GM21717 (cell line): ENCODE results near the gene TUBB.
"Not testable (repeated sequence)": the region's sequence is repeated elsewhere in the genome, so short reads cannot be mapped to it uniquely, and the experiment has no call there.

ENCODE experiments used
- ATAC-seq: cut with Tn5 transposase; IDR thresholded peaks from one replicate; pipeline ENCODE4 v1.9.1; 2021; ENCODE audit warnings: mild to moderate bottlenecking, moderate library complexity; ENCODE audit not compliant: unreplicated experiment

The TUBB gene

GRCh38 chr6:30738532-30738931 is 18.4 kb downstream of the TUBB start:
- no peak for ATAC-seq

GRCh38 chr6:30740540-30740870 is 20.4 kb downstream of the TUBB start:
- ATAC-seq = no peak

DNA sequence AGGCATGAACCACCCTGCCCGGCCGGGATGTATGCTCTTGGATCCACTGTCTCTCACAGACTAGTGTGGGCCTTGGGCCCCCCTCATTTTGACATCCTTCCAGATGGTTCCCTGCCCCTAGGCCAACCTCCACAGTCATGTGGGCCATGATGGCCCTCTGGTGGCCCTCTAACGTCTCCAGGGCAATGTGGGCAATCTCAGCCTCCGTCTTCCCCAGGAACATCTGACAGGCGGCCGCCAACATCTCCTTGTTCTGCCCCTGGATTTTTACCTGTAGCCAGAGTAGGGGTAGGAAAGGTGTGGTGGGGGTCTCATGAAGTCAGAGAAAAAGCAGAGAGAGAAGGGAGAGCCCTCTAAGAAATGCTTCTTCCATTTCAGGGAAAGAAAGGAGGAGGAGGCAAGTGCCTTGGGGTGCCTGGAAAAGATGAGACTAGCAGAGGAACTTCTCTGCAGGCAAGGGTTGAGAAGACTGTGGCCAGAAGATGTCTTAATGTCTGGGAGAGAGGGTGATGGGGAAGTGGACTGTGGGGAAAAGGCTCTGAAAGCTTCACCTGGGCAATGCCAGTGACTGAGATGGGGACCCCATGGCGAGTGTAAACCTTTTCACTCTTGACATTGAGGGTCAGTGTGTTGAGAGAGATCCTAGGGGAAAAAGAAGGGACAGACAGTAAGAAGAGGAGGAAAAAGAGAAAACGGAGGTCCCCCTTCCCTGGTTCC is 21.1 kb downstream of the TUBB start:
- ATAC-seq = no peak

GRCh38 chr6:30741789-30742315 is 21.7 kb downstream of the TUBB start:
- ATAC-seq = no peak

DNA sequence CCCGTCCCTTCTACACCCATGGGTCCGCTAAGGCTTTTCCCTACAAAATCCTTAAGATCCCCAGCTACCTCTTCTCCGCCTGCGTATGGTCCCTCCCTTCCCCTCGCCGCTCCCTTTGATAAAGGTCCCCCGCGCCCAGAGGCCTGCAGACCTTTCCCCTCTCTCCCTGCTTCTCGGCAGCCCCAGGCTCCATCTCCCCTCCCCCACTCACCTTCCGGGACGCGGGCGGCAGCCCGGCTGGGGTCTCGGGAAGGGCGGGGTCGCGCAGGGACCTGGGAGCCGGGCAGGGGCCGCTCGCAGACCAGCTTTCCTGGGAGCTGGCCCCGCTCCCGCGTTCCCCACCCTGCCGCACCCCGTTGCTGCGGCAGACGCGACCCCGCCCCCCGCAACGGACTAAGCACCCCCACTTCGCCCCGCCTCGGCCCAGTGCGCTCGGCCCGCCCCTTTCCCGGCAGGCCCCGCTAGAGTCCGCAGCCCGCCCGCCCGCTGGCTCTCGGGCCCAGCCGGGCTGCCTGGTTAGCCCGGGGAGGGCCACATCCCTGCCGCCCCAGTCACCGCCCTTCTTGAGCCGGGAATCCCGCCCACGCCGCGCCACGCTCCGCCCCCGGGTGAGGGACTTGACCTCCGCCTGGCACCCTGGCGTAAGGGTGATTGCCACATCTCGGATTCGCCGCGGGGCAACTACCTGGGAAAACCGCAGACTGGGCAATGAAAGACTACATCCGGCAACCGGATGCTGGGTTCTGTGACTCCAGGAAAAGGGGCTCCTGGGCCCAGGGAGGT is 22.4 kb downstream of the TUBB start, which contains the start of gene FLOT1:
TSS of gene FLOT1 (minus strand) at position 372 of the 783 bp plus-strand sequence. CDS start 498 bp downstream, outside the sequence.
- ATAC-seq = peak; percentile 48

DNA sequence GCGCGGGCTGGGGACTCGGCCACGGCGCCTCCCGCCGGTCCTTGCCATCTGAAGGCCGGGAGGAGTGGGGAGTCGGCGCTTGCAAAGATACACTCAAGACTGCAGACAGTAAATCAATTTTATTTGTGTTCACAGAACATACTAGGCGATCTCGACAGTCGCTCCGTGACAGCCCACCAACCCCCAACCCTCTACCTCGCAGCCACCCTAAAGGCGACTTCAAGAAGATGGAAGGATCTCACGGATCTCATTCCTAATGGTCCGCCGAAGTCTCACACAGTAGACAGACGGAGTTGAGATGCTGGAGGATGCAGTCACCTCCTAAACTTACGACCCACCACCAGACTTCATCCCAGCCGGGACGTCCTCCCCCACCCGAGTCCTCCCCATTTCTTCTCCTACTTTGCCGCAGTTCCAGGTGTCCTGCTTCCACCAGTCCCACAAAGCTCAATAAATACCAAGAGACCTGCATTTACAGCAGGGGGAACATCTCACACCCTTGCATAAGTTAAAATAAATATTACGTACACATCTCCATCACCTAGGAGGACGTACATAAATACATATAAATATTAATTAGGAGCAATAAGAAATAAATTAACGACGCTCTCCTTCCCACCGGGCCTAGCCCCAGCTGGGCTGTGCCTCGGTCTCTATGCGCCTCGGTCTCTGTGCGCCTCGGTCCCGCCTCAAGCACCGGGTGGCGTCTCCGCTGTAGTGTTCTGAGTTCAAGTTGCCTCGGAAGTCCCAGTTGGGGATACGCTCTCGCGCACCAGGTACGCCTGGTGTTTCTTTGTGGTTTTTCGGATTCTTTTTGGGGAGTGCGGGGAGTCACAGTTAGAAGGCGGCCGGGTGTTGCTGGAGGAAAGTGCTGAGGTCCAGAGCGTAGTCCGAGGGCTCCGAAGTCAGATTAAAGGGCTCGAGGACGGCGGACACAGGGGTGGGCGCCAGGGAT is 23.2 kb downstream of the TUBB start:
- ATAC-seq = no peak

DNA sequence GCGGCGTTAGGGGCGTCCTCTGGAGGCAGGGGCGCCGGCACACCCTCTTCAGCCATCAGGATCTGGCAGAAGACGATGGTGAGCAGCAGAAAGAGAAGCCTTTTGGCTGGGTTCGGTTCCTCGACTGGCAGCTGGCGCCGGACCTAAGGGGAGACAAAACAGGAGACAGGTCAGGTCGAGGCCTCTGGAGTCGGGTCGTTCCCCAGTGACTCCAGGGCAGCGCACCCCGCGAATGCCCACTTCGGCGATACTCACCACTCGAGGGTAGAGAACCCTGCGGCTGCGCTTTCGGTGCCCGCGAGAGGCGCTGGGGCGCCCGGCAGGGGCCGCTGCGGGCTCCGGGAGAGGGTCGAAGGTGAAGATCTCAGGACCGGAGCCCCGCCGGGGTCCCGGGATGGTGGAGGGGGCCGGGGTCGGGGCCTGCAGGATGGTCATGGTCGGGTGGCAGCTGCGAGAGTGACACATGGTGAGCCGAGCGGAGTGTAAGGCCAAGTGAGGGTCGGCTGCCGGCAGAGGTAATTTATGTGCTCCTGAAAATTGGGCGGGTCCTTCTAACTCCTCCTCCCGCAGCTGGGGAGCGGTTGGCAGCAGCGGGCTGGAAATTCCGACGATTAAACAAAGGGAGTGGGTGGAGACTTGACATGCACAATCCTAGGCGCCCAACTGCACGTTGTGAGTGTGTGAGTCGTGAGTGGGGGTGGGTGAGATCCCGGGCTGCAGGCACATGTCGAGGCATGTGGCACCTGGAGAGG is 24.1 kb downstream of the TUBB start, which contains the start of gene IER3:
TSS of gene IER3 (minus strand) at position 494 of the 752 bp plus-strand sequence. CDS start at position 465, 29 bp downstream.
- ATAC-seq = no peak

- ATAC-seq = no peak
Observed at GRCh38 chr6:30747300-30747687, 27.1 kb downstream of the TUBB start.

DNA sequence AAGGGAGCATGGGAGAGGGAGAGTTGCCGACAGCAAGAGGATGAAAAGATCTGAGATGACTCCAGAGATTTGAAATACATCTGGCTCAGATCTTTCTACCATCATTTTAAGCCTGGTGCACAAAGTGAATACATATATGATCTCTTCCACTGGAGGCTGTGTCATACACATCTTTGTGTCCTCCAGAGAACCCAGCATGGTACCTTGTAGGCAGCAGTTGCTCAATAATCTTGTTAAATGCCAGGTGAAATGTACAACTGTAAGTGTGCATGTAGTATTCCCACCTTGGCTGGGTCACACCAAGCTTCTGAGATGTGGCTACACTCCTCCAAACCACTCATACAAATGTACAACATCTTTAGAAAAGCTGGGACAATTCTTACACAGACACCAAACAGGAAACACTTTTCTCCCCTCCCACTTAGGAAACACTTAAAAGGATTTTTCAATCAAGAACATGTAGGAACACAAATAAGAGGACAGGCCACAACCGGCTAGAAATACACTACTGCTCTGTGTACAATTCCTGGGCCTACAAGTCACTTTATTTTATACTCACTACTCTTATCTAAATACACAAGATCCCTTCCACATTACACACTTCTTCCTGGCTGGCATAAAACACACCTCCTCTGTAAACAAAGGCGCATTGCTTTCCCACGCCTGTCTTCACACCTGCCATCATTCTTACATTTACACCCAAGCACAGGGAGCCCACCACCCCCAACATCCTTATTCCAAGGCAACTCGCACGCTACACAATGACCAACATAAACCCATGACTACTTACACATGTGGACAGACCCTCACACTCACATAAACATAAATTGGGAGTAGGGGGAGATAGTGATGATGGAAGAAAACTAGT is 28.0 kb downstream of the TUBB start:
- no peak for ATAC-seq

- no peak for ATAC-seq
Observed at GRCh38 chr6:30748851-30749540, 28.8 kb downstream of the TUBB start.

- no peak for ATAC-seq
Observed at GRCh38 chr6:30749554-30750378, 29.6 kb downstream of the TUBB start.

DNA sequence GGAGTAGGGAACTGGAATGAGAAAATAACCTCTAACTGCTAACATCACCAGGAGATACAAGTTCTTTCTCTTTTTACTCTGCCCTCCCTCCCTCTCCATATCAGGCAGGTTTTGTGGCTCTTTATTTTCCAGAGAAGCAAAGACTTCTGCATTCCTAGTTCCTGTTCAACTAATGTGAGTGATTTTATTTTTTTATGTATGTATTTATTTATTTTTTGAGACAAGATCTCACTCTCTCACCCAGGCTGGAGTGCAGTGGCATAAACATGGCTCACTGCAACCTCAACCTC is 30.2 kb downstream of the TUBB start:
- ATAC-seq = no peak

DNA sequence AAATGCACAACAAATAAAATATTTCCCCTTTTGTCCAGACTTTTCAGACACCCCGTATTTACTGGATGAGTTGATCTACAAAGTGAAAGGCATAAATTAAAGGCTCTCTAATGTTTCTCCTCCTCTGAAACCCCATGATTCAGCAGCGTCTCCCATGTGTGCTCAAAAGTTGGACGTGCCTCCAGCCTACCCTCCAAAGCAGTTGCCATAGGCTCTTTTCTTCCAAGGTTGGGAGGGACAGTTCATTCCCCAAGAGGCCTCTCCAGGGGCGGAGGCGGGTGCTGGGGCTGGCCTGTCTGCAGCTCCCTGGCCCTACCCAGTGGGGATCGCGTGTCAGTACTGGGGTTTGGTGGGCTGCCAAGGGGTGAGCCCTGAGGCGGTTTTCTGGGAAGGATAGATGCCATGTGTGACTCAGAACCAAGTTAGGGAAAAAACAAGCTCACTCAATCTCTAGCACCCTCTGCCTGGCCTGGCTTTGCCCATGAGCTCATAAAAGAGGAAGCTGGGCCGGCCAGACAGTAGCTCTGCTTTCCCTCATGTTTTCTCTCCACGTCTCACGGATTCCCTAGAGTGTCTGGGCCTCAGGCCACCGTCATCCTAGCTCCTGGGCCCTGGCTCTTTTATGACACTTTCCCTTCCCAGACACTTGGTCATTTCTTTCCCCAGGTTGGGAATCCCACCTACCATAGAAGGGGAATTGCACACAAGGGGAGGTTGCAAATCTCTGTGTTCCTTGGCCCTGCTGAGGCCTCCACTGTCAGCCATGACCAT is 32.2 kb downstream of the TUBB start:
- ATAC-seq = no peak

- no peak for ATAC-seq
Observed at GRCh38 chr6:30754631-30755030, 34.5 kb downstream of the TUBB start.

- ATAC-seq = not testable (repeated sequence)
Observed at GRCh38 chr6:30756405-30757003, 36.4 kb downstream of the TUBB start.

DNA sequence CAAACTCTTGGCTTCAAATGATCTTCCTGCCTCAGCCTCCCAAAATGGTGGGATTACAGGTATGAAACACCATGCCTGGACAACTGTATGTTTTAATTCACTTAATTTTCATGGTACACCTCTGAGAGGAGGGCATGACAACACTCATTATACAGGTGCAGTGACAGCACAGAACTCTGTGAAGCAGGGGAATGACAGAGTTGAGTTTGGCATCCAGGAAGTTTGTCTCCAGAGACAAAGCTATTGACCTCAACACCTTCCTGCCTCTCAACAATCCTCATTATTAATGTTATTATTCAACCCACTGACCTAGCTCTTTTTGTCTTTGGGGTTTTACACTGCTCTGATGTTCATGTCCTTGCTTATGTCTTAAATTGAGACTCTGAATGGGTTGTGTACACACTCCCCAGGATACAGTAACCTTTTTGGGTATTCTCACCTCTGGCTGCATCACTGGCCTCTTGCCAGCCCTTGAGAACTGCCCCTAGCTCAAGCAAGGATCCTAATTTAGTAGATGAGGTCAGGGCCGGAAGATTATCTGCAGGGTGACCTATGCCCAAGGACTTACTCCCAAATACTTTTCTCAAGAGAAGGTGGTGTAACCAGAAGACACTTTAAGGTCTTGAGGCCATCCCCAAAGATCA is 37.2 kb downstream of the TUBB start:
- ATAC-seq = no peak
